ENCODE measurements around the gene ZBP1.

GRCh38 chr20:57579331-57579897, 40.8 kb downstream of the ZBP1 start:
- no peak for TF ChIP-seq CTCF (IDR thresholded peaks at IDR 0.05; ENCODE audit: low read depth, low read length, poor library complexity, severe bottlenecking)
- no peak for TF ChIP-seq EZH2phosphoT487 (IDR thresholded peaks at IDR 0.05; ENCODE audit: borderline replicate concordance, low read length)
